ENCODE data around the gene GGT6. TPM values are rescaled to one million over a fixed set of nuclear protein-coding genes. Genes with fewer than 3 reads are reported as not detected.

GGT6 gene
- polyA plus RNA-seq, 1 donor (not counting 4 experiments of a cell fraction or from before 2014, with no cell fraction given): 0.93 TPM

DNA sequence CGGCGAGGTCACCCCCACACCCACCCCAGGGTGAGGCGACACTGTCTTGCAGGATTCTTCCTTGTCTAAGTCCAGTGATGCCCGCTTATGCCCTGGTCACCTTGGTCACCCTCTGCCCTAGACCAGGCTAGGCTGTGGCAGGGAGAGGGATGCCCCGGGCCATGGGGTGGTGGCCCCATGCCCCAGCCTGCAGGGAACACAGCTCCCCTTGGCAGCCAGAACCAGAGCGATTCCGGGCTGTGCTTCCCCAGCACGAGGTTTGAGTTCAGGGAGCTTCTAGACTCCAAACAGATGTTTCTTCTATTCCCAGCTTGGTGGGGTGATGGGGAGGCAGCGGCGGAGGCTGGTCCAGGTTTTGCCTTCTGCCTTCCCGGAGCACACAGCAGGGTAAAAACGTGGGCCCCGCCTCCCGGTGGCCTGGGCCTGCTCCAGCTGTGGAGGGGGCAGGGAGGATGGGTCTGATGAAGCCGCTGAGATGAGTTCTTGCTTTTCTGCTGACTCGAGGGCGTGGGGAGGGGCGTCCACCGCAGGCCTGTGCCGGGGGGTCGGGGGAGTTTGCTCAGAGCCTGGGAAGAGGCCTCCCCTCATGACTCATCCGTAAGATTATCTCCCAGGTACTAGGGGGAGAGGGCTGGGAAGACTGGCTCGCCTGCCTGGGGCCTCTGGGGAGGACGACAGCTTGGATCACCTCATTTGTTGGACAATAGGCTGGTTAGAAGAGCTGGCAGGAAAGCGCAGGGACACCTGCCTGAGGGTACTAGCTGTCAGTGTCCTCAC is 39.3 kb upstream of the GGT6 start:
- Histone ChIP-seq H3K79me2 (ENCODE audit: control insufficient read depth, insufficient read depth, low read length) (no peaks in the 10 kb centered on the region), H3K4me2 (ENCODE audit: control insufficient read depth, extremely low read depth, insufficient read depth, low read depth, low read length) (no peak overlapping the region), H3K9ac (ENCODE audit: control insufficient read depth, extremely low read depth, insufficient read depth, low read length) (no peak overlapping the region), H3K4me1 (ENCODE audit: control insufficient read depth, extremely low read depth, insufficient read depth, low read length) (no peaks in the 10 kb centered on the region), H3K36me3 (ENCODE audit: control insufficient read depth in 2 of 2, extremely low read depth in 1 of 2, insufficient read depth in 2 of 2, low read length in 2 of 2) (no peaks in the 10 kb centered on the region), H3K9me3 (ENCODE audit: control insufficient read depth, low read depth, low read length) (no peaks in the 10 kb centered on the region), H2AFZ (ENCODE audit: control insufficient read depth, low read length) (no peak overlapping the region), H3K4me3 (ENCODE audit: control insufficient read depth in 2 of 3, extremely low read depth in 1 of 3, insufficient read depth in 2 of 3, low read depth in 1 of 3, low read length in 3 of 3) (no peak overlapping the region), H4K20me1 (ENCODE audit: control insufficient read depth, extremely low read depth, insufficient read depth, low read length) (no peaks in the 10 kb centered on the region), H3K27me3 (ENCODE audit: control insufficient read depth, extremely low read depth, insufficient read depth, low read length) (peaks cover 17% of the 10 kb centered on the region), H3K27ac (ENCODE audit: control insufficient read depth, insufficient read depth, low read length) (no peak overlapping the region), H3K9me1 (ENCODE audit: control insufficient read depth, extremely low read depth, insufficient read depth, low read length) (no peaks in the 10 kb centered on the region)
- DNase-seq (ENCODE audit: low read depth, low spot score) (no peak), FAIRE-seq (no peak)
- TF ChIP-seq EZH2 (IDR thresholded peaks at IDR 0.05; ENCODE audit: low read length): no peak
- TF ChIP-seq, protein P1, sequence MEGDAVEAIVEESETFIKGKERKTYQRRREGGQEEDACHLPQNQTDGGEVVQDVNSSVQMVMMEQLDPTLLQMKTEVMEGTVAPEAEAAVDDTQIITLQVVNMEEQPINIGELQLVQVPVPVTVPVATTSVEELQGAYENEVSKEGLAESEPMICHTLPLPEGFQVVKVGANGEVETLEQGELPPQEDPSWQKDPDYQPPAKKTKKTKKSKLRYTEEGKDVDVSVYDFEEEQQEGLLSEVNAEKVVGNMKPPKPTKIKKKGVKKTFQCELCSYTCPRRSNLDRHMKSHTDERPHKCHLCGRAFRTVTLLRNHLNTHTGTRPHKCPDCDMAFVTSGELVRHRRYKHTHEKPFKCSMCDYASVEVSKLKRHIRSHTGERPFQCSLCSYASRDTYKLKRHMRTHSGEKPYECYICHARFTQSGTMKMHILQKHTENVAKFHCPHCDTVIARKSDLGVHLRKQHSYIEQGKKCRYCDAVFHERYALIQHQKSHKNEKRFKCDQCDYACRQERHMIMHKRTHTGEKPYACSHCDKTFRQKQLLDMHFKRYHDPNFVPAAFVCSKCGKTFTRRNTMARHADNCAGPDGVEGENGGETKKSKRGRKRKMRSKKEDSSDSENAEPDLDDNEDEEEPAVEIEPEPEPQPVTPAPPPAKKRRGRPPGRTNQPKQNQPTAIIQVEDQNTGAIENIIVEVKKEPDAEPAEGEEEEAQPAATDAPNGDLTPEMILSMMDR (optimal IDR thresholded peaks at IDR 0.05 in 1 of 3, IDR thresholded peaks at IDR 0.05 in 1 of 3, conservative IDR thresholded peaks at IDR 0.05 in 1 of 3; ENCODE audit: extremely low read depth in 1 of 3, insufficient read depth in 2 of 3, low read length in 3 of 3): no peak
- dilution Hi-C loops (cut with MboI; ENCODE audit: extremely low pct_ligation_motif_present, low sequenced_read_pairs): no loop called here

DNA sequence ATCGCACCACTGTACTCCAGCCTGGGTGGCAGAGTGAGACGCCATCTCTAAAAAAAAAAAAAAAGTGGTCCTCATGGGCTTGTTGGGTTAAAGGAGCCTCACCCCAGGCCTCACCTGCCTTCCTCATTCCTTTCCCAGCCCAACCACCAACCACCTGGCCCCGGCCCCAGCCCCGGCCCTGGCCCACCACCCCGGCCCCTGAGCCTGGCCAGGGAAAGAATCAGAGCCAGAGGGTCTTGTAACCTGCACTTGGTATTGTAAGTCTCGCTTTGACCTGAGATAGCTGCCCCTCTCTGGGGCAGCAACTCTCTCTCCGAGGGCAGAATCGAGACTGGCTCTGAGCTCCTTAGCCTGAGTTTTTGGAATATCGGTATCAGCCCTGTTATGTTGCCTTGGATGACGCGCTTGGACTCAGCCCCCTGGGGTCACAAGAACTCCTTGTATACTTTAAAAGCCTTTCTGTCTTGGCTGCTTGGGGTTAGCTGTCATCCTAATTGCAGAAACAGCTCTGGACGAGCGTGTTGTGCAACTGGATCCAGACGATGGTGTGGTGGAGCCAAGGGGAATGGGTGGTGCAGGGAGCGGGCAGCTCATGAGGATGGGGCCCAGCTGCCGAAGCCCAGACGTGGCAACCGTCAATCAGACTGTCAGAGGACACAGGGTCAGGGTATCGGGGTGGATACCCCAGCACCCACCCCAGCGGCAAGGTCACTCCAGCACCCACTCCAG is 38.6 kb upstream of the GGT6 start:
- H3K36me3 ChIP-seq (ENCODE audit: control insufficient read depth in 2 of 2, extremely low read depth in 1 of 2, insufficient read depth in 2 of 2, low read length in 2 of 2): no peaks in the 10 kb centered on the region
- H3K79me2 ChIP-seq (ENCODE audit: control insufficient read depth, insufficient read depth, low read length): no peaks in the 10 kb centered on the region
- no peak overlapping the region for H3K27ac ChIP-seq (ENCODE audit: control insufficient read depth, insufficient read depth, low read length)
- dilution Hi-C loops (cut with MboI; ENCODE audit: extremely low pct_ligation_motif_present, low sequenced_read_pairs): no loop called here
- no peak overlapping the region for H3K9ac ChIP-seq (ENCODE audit: control insufficient read depth, extremely low read depth, insufficient read depth, low read length)
- H3K9me3 ChIP-seq (ENCODE audit: control insufficient read depth, low read depth, low read length): no peaks in the 10 kb centered on the region
- H3K9me1 ChIP-seq (ENCODE audit: control insufficient read depth, extremely low read depth, insufficient read depth, low read length): no peaks in the 10 kb centered on the region
- TF ChIP-seq EZH2 (IDR thresholded peaks at IDR 0.05; ENCODE audit: low read length): no peak
- TF ChIP-seq, protein P1 (optimal IDR thresholded peaks at IDR 0.05 in 1 of 3, IDR thresholded peaks at IDR 0.05 in 1 of 3, conservative IDR thresholded peaks at IDR 0.05 in 1 of 3; ENCODE audit: extremely low read depth in 1 of 3, insufficient read depth in 2 of 3, low read length in 3 of 3): no peak
- no peak overlapping the region for H2AFZ ChIP-seq (ENCODE audit: control insufficient read depth, low read length)
- FAIRE-seq (no peak), DNase-seq (ENCODE audit: low read depth, low spot score) (no peak)
- H3K4me3 ChIP-seq (ENCODE audit: control insufficient read depth in 2 of 3, extremely low read depth in 1 of 3, insufficient read depth in 2 of 3, low read depth in 1 of 3, low read length in 3 of 3): no peak overlapping the region
- no peak overlapping the region for H3K4me2 ChIP-seq (ENCODE audit: control insufficient read depth, extremely low read depth, insufficient read depth, low read depth, low read length)
- H4K20me1 ChIP-seq (ENCODE audit: control insufficient read depth, extremely low read depth, insufficient read depth, low read length): no peaks in the 10 kb centered on the region
- H3K4me1 ChIP-seq (ENCODE audit: control insufficient read depth, extremely low read depth, insufficient read depth, low read length): no peaks in the 10 kb centered on the region
- peaks cover 14% of the 10 kb centered on the region for H3K27me3 ChIP-seq (ENCODE audit: control insufficient read depth, extremely low read depth, insufficient read depth, low read length)

All from keratinocyte (primary cell).